Kidney tubule cell (primary cell): ENCODE data around the gene KLK15.
"Not testable (repeated sequence)": the region's sequence is repeated elsewhere in the genome, so short reads cannot be mapped to it uniquely, and the experiment has no call there.

Experiments used
- DNase-seq: peaks from one replicate; pipeline ENCODE4 v3.0.0-alpha.2; 2018; ENCODE audit warnings: low spot score

Gene KLK15

GRCh38 chr19:50796128-50796633 lies 37.2 kb downstream of the KLK15 start:
- DNase-seq = no peak

- no peak for DNase-seq
These were observed 37.7 kb downstream of the KLK15 start for GRCh38 chr19:50795664-50796073.

- DNase-seq = no peak
These were observed 38.3 kb downstream of the KLK15 start for GRCh38 chr19:50794876-50795663.

GRCh38 chr19:50794074-50794875 lies 39.1 kb downstream of the KLK15 start:
- peak; percentile 38 for DNase-seq

GRCh38 chr19:50793558-50794065 lies 39.8 kb downstream of the KLK15 start:
- no peak for DNase-seq

- no peak for DNase-seq
These were observed 40.8 kb downstream of the KLK15 start for GRCh38 chr19:50792272-50793250.

GRCh38 chr19:50791594-50792271 lies 41.6 kb downstream of the KLK15 start:
- no peak for DNase-seq

- no peak for DNase-seq
These were observed 42.4 kb downstream of the KLK15 start for GRCh38 chr19:50790922-50791467.

GRCh38 chr19:50790396-50790795 lies 43.0 kb downstream of the KLK15 start, which contains the start of gene ACP4:
Gene ACP4, plus strand, starts transcription at chr19:50790415. Its CDS starts 0 bp downstream, at chr19:50790415.
- no peak for DNase-seq

GRCh38 chr19:50785329-50785728 lies 48.0 kb downstream of the KLK15 start:
- no peak for DNase-seq

GRCh38 chr19:50784710-50785109 lies 48.7 kb downstream of the KLK15 start:
- no peak for DNase-seq

GRCh38 chr19:50783848-50784152 lies 49.6 kb downstream of the KLK15 start:
- DNase-seq = not testable (repeated sequence)

- no peak for DNase-seq
These were observed 52.5 kb downstream of the KLK15 start for GRCh38 chr19:50780753-50781435.

GRCh38 chr19:50779504-50780457 lies 53.6 kb downstream of the KLK15 start:
- DNase-seq = peak; percentile 46

- no peak for DNase-seq
These were observed 54.4 kb downstream of the KLK15 start for GRCh38 chr19:50778906-50779430.

GRCh38 chr19:50777830-50778303 lies 55.5 kb downstream of the KLK15 start:
- DNase-seq = no peak

- DNase-seq = no peak
These were observed 56.1 kb downstream of the KLK15 start for GRCh38 chr19:50777261-50777660.

- no peak for DNase-seq
These were observed 57.2 kb downstream of the KLK15 start for GRCh38 chr19:50776131-50776530.
